Retina (tissue), 1 donor: ENCODE data around the gene RPRML.
A peak's percentile ranks its signal among the peaks of the same experiment; 100 is the strongest.

Source experiments
- DNase-seq: peaks from one replicate; pipeline ENCODE4 v3.0.0-alpha.2; 2016

Gene RPRML

GRCh38 chr17:46943501-46944393 is 35.3 kb downstream of the RPRML start:
- DNase-seq = peak; percentile 55

GRCh38 chr17:46943218-46943500 is 35.9 kb downstream of the RPRML start:
- no peak for DNase-seq

GRCh38 chr17:46942441-46943217 is 36.4 kb downstream of the RPRML start:
- peak; percentile 60 for DNase-seq

- peak; percentile 79 for DNase-seq
Measured at GRCh38 chr17:46940692-46941404, 38.2 kb downstream of the RPRML start.

- DNase-seq = no peak
Measured at GRCh38 chr17:46935658-46936266, 43.3 kb downstream of the RPRML start.

- DNase-seq = no peak
Measured at GRCh38 chr17:46931596-46931995, 47.5 kb downstream of the RPRML start.

- DNase-seq = peak; percentile 53
Measured at GRCh38 chr17:46930051-46930450, 49.0 kb downstream of the RPRML start.

- peak; percentile 65 for DNase-seq
Measured at GRCh38 chr17:46929413-46929812, 49.6 kb downstream of the RPRML start.

GRCh38 chr17:46928467-46929261 is 50.4 kb downstream of the RPRML start:
- no peak for DNase-seq
